ENCODE measurements around the gene FLRT3.

FLRT3 gene

DNA sequence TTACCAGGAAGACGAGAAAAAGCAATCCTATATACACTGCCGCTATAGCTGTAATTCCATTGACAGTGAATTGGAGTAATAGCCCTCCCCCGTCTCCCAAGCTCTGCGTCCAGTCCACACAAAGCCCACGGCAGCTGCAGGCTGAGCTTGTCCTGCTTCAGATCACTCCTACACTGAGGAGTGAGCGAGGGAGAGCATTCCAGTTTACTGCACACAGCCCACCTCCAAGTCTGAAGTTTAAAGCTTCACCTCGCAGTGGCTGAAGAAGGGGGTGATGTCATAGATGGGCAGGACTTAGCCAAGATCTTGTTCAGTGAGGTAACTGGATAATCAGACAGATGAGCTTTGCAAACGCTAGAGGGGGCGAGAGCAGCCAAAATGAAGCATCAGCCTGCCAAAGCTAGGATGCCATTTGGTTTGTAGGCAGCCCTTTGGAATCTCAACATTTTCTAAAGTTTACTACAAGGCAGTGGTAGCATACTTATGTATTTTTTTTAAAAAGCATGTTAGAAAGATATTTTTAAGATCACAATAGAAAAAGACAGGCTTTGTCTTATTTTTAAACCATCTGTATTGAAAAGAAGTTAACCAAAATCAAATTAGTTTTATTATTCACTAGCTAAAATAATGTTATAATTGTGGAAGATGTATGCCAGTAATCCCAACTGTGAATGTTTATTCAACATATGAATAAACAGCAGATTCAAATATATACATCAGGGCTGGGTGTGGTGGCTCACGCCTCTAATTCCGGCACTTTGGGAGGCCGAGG lies at the start of gene FLRT3:
FLRT3 (minus strand) TSS at position 213 of the 772 bp plus-strand sequence. CDS start 10,106 bp downstream, outside the sequence.
- Mint-ChIP-seq H3K4me3 (peak within 1 kb of the TSS; percentile 47), H3K27ac (no peak within 1 kb of the TSS), H3K36me3 (no peaks in the 10 kb centered on the region), H3K4me1 (no peaks in the 10 kb centered on the region), H3K27me3 (no peaks in the 10 kb centered on the region), H3K9me3 (no peaks in the 10 kb centered on the region)
- ATAC-seq = peak; percentile 77

DNA sequence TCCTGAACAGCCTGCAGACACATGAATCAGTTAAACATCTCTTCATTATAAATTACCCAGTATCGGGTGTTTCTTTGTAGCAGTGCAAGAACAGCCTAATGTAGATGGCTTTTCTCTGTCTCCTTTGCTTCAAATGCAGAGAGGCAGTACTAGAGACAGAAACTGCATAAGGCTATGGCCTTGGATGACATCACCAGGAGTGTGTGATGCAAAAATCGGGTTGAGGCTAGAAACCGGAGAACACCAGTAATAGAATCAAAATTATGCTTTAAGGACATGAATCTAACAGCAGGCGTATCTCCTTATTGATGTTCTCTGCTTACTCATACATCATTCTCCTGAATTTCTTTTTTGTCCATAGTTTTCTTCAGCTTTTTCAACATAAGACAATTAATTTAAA lies 49.3 kb upstream of the FLRT3 start:
- H3K4me1 Mint-ChIP-seq = no peaks in the 10 kb centered on the region
- H3K27ac Mint-ChIP-seq = no peak overlapping the region
- no peaks in the 10 kb centered on the region for H3K36me3 Mint-ChIP-seq
- H3K4me3 Mint-ChIP-seq = no peak overlapping the region
- H3K27me3 Mint-ChIP-seq = no peaks in the 10 kb centered on the region
- peaks cover 9% of the 10 kb centered on the region for H3K9me3 Mint-ChIP-seq
- ATAC-seq = no peak

DNA sequence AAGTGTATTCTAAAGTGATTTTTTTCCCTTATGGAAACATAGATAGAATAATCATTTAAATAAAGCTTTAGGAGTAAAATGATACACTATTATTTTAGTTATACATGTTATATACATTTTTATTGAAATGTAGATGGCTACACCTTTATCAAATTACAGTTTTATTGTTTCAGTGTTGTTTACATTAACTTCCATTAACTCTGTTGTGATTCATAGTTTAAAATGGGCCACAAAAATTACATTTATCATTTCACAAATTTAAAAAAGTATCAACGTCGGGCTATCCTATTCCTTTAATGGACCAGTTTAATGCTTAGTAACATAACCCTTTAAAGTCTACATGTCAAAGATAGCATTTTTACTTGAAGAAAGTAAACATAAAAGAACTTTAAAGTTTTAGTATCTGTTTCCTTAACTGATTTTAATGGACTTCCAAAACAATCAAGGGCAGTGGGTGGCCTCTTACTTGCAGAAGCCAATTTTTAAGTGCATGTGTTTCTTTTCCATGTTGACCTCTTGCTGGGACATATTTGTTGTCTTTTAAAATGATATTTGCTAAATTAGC lies 47.8 kb upstream of the FLRT3 start:
- Mint-ChIP-seq H3K4me1 (no peaks in the 10 kb centered on the region), H3K36me3 (no peaks in the 10 kb centered on the region), H3K27me3 (no peaks in the 10 kb centered on the region), H3K4me3 (no peak overlapping the region), H3K27ac (no peak overlapping the region), H3K9me3 (peaks cover 2% of the 10 kb centered on the region)
- no peak for ATAC-seq

DNA sequence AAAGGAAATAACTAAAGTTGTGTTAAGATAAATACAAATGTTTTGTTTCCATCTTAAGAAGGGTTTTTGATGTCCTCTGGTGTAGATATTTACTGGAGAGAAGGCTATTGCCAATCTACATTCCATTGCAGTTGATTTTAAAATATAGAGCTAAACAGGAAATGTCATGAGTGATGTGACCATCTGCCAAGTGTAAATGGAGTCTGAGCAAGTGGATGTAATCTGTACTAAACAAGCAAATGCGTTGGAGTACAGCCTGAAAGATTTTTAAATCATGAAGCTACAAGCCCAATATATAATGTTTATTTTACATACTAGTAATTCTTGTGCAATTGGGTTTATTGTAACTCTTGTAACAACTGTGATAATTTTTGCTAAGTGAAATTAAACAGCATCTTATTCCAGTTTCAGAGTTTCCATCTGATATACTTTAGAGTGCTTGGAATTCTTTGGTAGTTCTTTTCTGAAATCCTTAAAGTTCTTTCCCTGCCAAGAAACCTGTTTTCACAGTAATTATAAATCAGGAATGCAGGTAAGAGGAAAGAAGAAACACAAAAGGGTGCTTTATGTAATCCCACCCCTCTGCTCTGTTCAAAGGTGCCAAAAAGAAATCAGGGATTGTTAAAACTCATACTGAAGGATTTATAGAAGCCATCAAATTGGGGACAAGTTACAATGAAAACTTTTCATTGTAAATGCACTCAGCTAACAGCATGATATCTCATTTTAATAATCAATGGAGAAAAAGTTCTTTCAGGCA lies 47.2 kb upstream of the FLRT3 start:
- H3K27ac Mint-ChIP-seq = no peak overlapping the region
- H3K9me3 Mint-ChIP-seq = peaks cover 2% of the 10 kb centered on the region
- ATAC-seq = no peak
- no peaks in the 10 kb centered on the region for H3K4me1 Mint-ChIP-seq
- no peaks in the 10 kb centered on the region for H3K36me3 Mint-ChIP-seq
- H3K4me3 Mint-ChIP-seq = no peak overlapping the region
- H3K27me3 Mint-ChIP-seq = no peaks in the 10 kb centered on the region

GRCh38 chr20:14383335-14383734 lies 45.9 kb upstream of the FLRT3 start:
- ATAC-seq = no peak
- Mint-ChIP-seq H3K4me1 (no peaks in the 10 kb centered on the region), H3K27me3 (no peaks in the 10 kb centered on the region), H3K9me3 (peaks cover 2% of the 10 kb centered on the region), H3K36me3 (no peaks in the 10 kb centered on the region), H3K27ac (no peak overlapping the region), H3K4me3 (no peak overlapping the region)

DNA sequence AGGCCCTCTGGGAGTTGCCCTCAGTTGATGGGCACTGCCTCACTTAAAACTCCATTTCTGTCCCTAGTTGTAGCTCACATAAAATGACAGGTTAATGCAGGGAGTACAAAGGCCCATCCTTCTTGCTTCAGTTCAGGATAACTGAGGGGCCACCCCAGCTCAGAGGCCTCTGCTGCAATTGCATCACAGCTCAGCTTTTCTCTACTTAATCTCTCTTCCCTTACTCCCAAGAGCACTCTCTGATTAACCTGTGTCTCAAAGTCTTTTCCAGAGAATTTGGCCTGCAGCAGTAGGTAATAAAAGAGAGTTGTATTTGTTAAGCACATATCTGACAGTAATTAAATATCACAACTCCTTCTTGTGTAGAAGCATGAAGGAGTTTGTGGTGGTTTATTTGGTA lies 40.9 kb upstream of the FLRT3 start:
- ATAC-seq = peak; percentile 31
- Mint-ChIP-seq H3K4me1 (no peaks in the 10 kb centered on the region), H3K9me3 (no peaks in the 10 kb centered on the region), H3K36me3 (no peaks in the 10 kb centered on the region), H3K4me3 (no peak overlapping the region), H3K27me3 (no peaks in the 10 kb centered on the region), H3K27ac (no peak overlapping the region)

DNA sequence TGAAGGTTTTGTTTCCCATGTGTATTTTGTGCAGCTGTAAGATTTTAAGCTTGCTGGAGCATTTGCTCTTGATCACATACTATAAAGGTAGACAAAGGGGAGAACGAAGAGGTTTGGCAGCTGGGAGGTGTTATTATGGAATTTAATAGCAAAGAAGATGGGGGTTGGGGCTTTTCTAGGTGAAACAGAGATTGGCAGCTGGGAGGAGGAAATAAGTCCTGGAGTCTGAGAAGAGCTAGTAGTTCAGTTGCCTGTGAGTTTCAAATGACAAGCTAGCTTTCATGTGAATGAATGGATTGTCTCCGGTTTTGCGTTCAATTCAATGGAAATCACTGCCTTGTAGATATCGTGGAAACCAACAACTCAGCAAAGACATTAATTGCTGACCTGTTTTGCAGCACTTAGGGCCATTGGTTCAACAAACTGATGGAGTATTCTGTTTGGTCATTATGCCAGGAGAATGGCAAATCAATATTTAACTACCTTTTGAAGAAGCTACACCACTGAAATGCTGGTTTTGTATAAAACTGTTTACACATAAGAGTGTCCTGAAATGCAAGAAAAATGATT lies 38.1 kb upstream of the FLRT3 start:
- no peaks in the 10 kb centered on the region for H3K27me3 Mint-ChIP-seq
- no peak overlapping the region for H3K27ac Mint-ChIP-seq
- H3K4me1 Mint-ChIP-seq = no peaks in the 10 kb centered on the region
- H3K36me3 Mint-ChIP-seq = no peaks in the 10 kb centered on the region
- no peak overlapping the region for H3K4me3 Mint-ChIP-seq
- H3K9me3 Mint-ChIP-seq = no peaks in the 10 kb centered on the region
- ATAC-seq = no peak

- H3K4me3 Mint-ChIP-seq = no peak overlapping the region
- H3K27me3 Mint-ChIP-seq = no peaks in the 10 kb centered on the region
- ATAC-seq = no peak
- no peaks in the 10 kb centered on the region for H3K36me3 Mint-ChIP-seq
- H3K9me3 Mint-ChIP-seq = no peaks in the 10 kb centered on the region
- no peaks in the 10 kb centered on the region for H3K4me1 Mint-ChIP-seq
- H3K27ac Mint-ChIP-seq = no peak overlapping the region
These were observed 36.8 kb upstream of the FLRT3 start for GRCh38 chr20:14374196-14374595.

DNA sequence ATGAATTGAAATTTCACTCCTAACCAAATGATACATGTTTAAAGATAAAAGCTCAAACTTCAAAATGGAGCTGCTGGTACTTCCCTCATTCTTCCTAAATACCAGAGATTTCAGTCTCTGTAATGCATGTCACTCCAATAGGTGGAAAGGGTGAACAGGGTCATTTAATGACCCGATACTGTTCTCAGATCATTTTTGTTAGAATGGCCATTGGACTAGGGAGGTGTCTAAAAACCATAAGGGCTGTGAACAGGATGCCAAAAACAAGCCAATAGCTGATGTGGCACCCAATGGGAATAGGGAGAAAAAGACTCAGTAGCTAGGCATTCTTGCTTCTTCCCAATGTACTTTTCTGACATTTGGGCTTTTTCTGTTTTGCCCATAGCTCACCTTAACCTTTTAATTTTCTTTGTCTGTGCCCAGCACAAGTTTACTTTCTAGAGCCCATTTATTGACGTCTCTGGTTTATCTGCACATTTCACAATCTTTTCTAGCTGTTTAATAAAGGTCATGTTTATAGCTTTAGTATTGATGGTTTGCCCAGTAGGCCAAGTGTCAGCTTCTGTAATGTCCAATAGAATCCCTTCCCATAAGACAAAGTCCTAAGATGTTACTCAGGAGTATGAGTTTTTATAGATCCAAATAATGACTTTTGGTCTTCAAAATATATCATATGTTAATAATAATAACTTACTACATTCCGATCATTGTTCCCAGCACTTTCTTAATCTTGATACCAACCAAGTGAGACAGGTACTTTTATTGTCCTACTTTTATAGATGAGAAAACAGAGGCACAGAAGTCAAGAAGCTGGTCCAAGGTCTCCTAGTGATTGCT lies 24.3 kb upstream of the FLRT3 start:
- H3K4me3 Mint-ChIP-seq = no peak overlapping the region
- no peaks in the 10 kb centered on the region for H3K4me1 Mint-ChIP-seq
- ATAC-seq = no peak
- no peak overlapping the region for H3K27ac Mint-ChIP-seq
- no peaks in the 10 kb centered on the region for H3K36me3 Mint-ChIP-seq
- peaks cover 9% of the 10 kb centered on the region for H3K9me3 Mint-ChIP-seq
- no peaks in the 10 kb centered on the region for H3K27me3 Mint-ChIP-seq

GRCh38 chr20:14360416-14360815 lies 23.0 kb upstream of the FLRT3 start:
- H3K36me3 Mint-ChIP-seq = no peaks in the 10 kb centered on the region
- H3K4me3 Mint-ChIP-seq = no peak overlapping the region
- H3K27ac Mint-ChIP-seq = no peak overlapping the region
- H3K4me1 Mint-ChIP-seq = no peaks in the 10 kb centered on the region
- no peaks in the 10 kb centered on the region for H3K27me3 Mint-ChIP-seq
- no peak for ATAC-seq
- peaks cover 7% of the 10 kb centered on the region for H3K9me3 Mint-ChIP-seq

DNA sequence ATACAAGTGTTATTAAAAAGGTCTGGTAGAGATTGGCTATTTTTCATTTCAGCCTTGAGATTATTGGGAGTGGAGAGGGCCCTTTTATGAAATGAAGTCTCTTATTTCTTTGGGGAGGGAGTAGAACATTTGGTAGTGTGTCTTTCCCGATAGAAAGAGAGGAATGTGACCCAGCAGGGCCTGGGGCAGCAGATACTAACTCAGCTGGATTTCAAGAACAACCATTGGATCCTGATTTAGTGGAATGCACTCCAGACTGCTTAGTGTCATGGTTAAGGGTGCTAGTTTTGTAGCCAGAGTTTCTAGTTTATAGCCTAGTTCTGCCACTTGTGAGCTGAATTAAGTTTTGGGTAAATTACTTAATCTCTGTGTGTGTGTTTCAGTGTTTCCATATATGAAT lies 18.4 kb upstream of the FLRT3 start:
- H3K4me3 Mint-ChIP-seq = no peak overlapping the region
- ATAC-seq = no peak
- H3K4me1 Mint-ChIP-seq = no peaks in the 10 kb centered on the region
- no peaks in the 10 kb centered on the region for H3K9me3 Mint-ChIP-seq
- H3K36me3 Mint-ChIP-seq = no peaks in the 10 kb centered on the region
- H3K27ac Mint-ChIP-seq = no peak overlapping the region
- no peaks in the 10 kb centered on the region for H3K27me3 Mint-ChIP-seq

DNA sequence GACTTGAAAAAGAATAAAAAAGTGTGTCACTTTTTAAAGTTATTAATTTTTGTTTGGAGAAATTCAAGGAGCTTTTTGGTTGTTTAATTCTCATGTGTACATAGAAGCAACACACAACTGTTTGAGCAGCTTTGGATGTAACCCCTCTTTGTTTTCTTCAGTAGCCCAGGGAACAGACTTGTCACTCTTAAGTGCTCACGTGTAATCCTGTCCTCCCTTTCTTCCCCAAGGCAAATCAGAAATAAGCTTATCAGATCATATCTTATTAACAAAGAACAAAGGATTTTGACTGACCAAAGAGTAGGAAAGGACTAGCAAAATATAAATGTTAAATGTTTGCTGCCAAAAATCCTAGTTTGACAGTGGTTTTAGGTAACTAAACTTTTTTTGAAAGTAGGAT lies 7.3 kb upstream of the FLRT3 start:
- Mint-ChIP-seq H3K27ac (no peak overlapping the region), H3K9me3 (no peaks in the 10 kb centered on the region), H3K36me3 (no peaks in the 10 kb centered on the region), H3K4me1 (no peaks in the 10 kb centered on the region), H3K27me3 (no peaks in the 10 kb centered on the region), H3K4me3 (no peak overlapping the region)
- ATAC-seq = no peak

- Mint-ChIP-seq H3K27ac (no peak overlapping the region), H3K4me3 (no peak overlapping the region), H3K27me3 (no peaks in the 10 kb centered on the region), H3K9me3 (no peaks in the 10 kb centered on the region), H3K36me3 (no peaks in the 10 kb centered on the region), H3K4me1 (no peaks in the 10 kb centered on the region)
- no peak for ATAC-seq
These were observed 6.2 kb upstream of the FLRT3 start for GRCh38 chr20:14343491-14344065.

DNA sequence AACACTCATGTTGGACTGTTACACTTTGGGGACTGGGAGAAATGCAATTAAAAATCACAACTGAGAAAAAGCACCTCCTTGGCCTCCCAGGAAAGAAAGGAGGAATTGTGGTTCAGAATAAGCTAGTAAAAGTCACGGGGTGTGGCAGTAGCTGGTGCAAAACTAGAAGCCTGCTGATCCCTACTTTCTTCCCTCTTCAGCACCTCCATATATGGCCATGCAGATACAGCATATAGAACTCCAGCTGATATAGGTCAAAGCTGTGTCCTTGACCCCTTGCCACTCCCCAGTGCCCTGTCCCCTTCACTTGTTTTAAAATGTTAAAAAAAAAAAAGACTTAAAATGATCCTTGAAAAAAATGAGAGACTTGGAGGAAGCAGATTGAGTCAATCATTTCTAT lies 5.5 kb upstream of the FLRT3 start:
- Mint-ChIP-seq H3K4me1 (no peaks in the 10 kb centered on the region), H3K27me3 (no peaks in the 10 kb centered on the region), H3K4me3 (no peak overlapping the region), H3K9me3 (no peaks in the 10 kb centered on the region), H3K36me3 (no peaks in the 10 kb centered on the region), H3K27ac (no peak overlapping the region)
- no peak for ATAC-seq

DNA sequence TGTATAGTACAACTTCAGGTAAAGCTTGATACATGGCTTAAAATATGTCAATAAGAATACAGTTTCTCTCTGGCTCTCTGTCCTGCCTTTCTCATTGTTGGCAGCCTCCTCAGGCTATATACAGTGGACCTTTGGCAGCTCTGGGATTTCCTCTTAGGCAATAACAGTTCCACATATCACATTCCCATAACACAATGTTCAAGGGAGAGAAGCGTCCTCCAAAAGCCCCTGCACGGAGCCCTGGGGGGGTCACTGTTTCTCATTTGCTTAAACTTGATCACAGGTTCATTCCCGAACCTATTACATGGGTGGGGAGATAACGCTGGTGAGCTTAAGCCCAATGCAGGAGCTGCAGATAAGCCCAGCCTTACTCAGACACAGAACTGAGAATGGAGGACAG lies 4.4 kb upstream of the FLRT3 start:
- Mint-ChIP-seq H3K27ac (no peak overlapping the region), H3K4me1 (no peaks in the 10 kb centered on the region), H3K36me3 (no peaks in the 10 kb centered on the region), H3K4me3 (no peak overlapping the region), H3K27me3 (no peaks in the 10 kb centered on the region), H3K9me3 (no peaks in the 10 kb centered on the region)
- ATAC-seq = no peak

Measured in stimulated activated memory B cell treated with anti-CD40 and anti-IgM and Interleukin-4, amounts not matched to agents 10 μg/mL and 1 μg/mL and 100 μg/mL, for 72 hours (primary cell).